Psoas muscle (tissue), 8 donors: ENCODE measurements around the gene B4GALT7. TPM values are rescaled to one million over a fixed set of nuclear protein-coding genes. Genes with fewer than 3 reads are reported as not detected.

Experiments
- ATAC-seq, 4 donors: fragments of 200-7000 bp; cut with Tn5 transposase; one replicate each; pipeline ENCODE4 v1.9.1; 2020; ENCODE audit warnings: moderate library complexity in 3 of 4, mild to moderate bottlenecking in 2 of 4
- DNase-seq, 2 donors: peaks; one replicate each; pipeline ENCODE4 v3.0.0-alpha.2; 2020
- H3K27ac ChIP-seq: fragments of 200-600 bp; one replicate; pipeline ENCODE4 v1.8.0; 2022
- H3K27me3 ChIP-seq, 3 donors: fragments of 200-600 bp in 1 of 3; one replicate each; pipeline versions ENCODE4 v1.6.1 to v1.8.0; 2013 to 2022; ENCODE audit warnings: low read length in 2 of 3, mild to moderate bottlenecking in 2 of 3, moderate library complexity in 1 of 3; ENCODE audit not compliant: insufficient read depth in 3 of 3
- H3K36me3 ChIP-seq, 2 donors: fragments of 200-600 bp in 1 of 2; one replicate each; pipeline versions ENCODE4 v1.6.1 to v1.8.0; 2013 to 2022; ENCODE audit warnings: low read depth in 1 of 2, mild to moderate bottlenecking in 1 of 2, moderate library complexity in 1 of 2; ENCODE audit not compliant: insufficient read depth in 1 of 2
- H3K4me1 ChIP-seq: fragments of 200-600 bp; one replicate; pipeline ENCODE4 v1.8.0; 2022
- H3K4me3 ChIP-seq: fragments of 200-600 bp; one replicate; pipeline ENCODE4 v1.8.0; 2022; ENCODE audit warnings: mild to moderate bottlenecking
- H3K9me3 ChIP-seq: fragments of 200-600 bp; one replicate; pipeline ENCODE4 v1.8.0; 2022
- WGBS, 3 donors: extraction: QIAGEN DNeasy Blood & Tissue Kit; methylation state at CpG; one replicate each; pipeline versions ENCODE4 v1.1.6 to v1.1.7; 2013; 5-methylcytosine and 5-hydroxymethylcytosine counted together
- intact Hi-C, 2 donors: fragments of 100-400 bp; cut with DNase I; formaldehyde crosslinking; loops; one replicate each; pipeline versions ENCODE4 v1.11.0 to v1.14.2; 2022
- polyA plus RNA-seq, 3 donors: library from polyadenylated mRNA; stranded (reverse); fragments of 200-250 nt; gene quantifications; one replicate each; pipeline ENCODE4 v1.2.3, GENCODE V29; 2013
- total RNA-seq, 4 donors: library from RNA; stranded (reverse); fragmentation: NEBNext Ultra II Directional in 2 of 4; extraction: Animal tissue kit (Norgen Biotek cat#: 25700) in 2 of 4; gene quantifications; one replicate each; pipeline versions ENCODE4 v1.2.1 to v1.2.4, GENCODE V29; 2021 to 2023
- TF ChIP-seq, protein P1 (sequence below): fragments of 200-600 bp; IDR thresholded peaks from one replicate; pipeline ENCODE4 v1.8.0; 2022; ENCODE audit warnings: antibody characterized with exemption
- donor health status: healthy with polysubstance abuse.
- donor health status: DM: no; HTN: no; CAD: no; lungs with moderate emphysema.
- donor health status: Bipolar disorder and iron deficiency.
- donor health status: healthy.
- donor health status: DM: yes; HTN: yes; CAD: no.
- donor health status: DM: no; HTN: no; CAD: no.
- donor health status: DM: no; HTN: no; CAD: no.
- donor health status: DM: yes; HTN: yes; CAD: no.

B4GALT7 gene
- total and polyA plus RNA-seq, 7 donors, result 12.7 to 23.1 (median 14.7) TPM

- H3K27ac ChIP-seq, result peak overlapping the region; percentile 84
- TF ChIP-seq, protein P1, sequence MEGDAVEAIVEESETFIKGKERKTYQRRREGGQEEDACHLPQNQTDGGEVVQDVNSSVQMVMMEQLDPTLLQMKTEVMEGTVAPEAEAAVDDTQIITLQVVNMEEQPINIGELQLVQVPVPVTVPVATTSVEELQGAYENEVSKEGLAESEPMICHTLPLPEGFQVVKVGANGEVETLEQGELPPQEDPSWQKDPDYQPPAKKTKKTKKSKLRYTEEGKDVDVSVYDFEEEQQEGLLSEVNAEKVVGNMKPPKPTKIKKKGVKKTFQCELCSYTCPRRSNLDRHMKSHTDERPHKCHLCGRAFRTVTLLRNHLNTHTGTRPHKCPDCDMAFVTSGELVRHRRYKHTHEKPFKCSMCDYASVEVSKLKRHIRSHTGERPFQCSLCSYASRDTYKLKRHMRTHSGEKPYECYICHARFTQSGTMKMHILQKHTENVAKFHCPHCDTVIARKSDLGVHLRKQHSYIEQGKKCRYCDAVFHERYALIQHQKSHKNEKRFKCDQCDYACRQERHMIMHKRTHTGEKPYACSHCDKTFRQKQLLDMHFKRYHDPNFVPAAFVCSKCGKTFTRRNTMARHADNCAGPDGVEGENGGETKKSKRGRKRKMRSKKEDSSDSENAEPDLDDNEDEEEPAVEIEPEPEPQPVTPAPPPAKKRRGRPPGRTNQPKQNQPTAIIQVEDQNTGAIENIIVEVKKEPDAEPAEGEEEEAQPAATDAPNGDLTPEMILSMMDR, result no peak
- DNase-seq (no peak), ATAC-seq (no peak)
- no peaks in the 10 kb centered on the region for H3K9me3 ChIP-seq
- intact Hi-C loops, result loop anchor here in 1 of 2 donors (10.0 kb wide), 1 partner anchor 47 kb away; no protein-coding TSS in a partner anchor
- 11 to 13% (median 12%) methylated on average over 8 of the region's 8 CpGs for WGBS, 3 donors
- H3K4me3 ChIP-seq, result peak overlapping the region; percentile 81
- H3K4me1 ChIP-seq, result peaks cover 10% of the 10 kb centered on the region
- H3K27me3 ChIP-seq, result peaks cover 0 to 16% (median 3%) of the 10 kb centered on the region in 3 donors
- peaks cover 15 to 36% of the 10 kb centered on the region in 2 donors for H3K36me3 ChIP-seq
Measured at GRCh38 chr5:177591690-177592009, 8.3 kb upstream of the B4GALT7 start.

DNA sequence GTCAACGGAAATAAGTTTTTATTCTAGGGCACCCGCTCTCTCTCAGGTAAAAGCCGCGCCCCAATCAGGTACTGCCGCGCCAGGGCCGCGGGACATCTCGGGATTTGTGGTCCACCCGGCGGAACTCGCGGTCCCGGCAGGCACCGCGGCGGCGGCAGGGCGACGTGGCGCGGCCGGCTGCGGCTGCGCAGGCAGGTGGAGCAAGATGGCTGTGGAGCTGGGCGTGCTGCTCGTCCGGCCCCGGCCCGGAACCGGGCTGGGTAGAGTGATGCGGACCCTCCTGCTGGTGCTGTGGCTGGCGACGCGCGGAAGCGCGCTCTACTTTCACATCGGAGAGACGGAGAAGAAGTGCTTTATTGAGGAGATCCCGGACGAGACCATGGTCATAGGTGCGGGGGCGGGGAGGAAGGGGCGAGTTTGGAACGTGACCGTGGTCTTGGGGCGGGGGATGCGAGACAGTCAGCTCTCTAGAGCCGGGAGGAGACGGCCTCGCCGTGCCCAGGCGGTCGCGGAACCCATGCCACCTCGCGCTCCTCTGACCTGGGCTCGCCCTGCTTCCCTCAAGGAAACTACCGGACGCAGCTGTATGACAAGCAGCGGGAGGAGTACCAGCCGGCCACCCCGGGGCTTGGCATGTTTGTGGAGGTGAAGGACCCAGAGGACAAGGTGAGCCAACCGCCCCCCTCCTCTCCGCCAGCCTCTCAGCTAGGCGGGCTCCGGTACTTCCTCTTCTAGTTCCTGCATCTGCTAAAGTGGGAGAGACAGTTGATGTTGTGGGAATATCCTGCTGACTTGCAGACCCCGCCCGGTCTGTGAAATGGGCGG lies 7.7 kb upstream of the B4GALT7 start, which contains the start of gene TMED9:
TMED9 (plus strand) TSS at position 194 of the 825 bp plus-strand sequence; CDS start at position 206, 12 bp downstream.
- 1% methylated on average over 60 to 71 of the region's 71 CpGs for WGBS, 3 donors
- intact Hi-C loops, result loop anchor here in 1 of 2 donors (10.0 kb wide), 1 partner anchor 47 kb away; no protein-coding TSS in a partner anchor

DNA sequence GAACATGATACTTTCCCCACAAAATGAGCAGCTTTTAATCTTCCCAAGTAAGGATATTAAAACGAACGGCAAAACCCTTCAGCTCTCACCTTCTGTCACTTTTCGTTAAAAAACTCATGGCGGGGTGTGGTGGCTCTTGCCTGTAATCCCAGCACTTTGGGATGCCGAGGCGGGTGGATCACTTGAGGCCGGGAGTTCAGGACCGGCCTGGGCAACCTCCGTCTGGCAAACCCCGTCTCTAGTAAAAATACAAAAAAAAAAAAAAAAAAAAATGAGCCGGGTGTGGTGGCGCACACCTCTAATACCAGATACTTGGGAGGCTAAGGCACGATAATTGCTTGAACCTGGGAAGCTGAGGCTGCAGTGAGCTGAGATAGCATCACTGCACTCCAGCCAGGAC lies 7.0 kb upstream of the B4GALT7 start:
- Histone ChIP-seq H3K9me3 (no peaks in the 10 kb centered on the region), H3K36me3 (peaks cover 15 to 38% of the 10 kb centered on the region in 2 donors), H3K4me3 (peak overlapping the region; percentile 81), H3K27me3 (peaks cover 0 to 16% (median under 1%) of the 10 kb centered on the region in 3 donors), H3K27ac (no peak overlapping the region), H3K4me1 (peaks cover 10% of the 10 kb centered on the region)
- WGBS, 3 donors, result 75 to 79% (median 77%) methylated on average over 13 of the region's 13 CpGs
- intact Hi-C loops, result loop anchor here in 1 of 2 donors (10.0 kb wide), 1 partner anchor 48 kb away; no protein-coding TSS in a partner anchor
- no peak for DNase-seq
- no peak for ATAC-seq
- TF ChIP-seq, protein P1, result no peak

More for the DNA sequence above, 7.7 kb upstream of the B4GALT7 start, which contains the start of gene TMED9:
- H3K36me3 ChIP-seq, result peaks cover 15 to 38% of the 10 kb centered on the region in 2 donors
- peaks cover 10% of the 10 kb centered on the region for H3K4me1 ChIP-seq
- peak within 1 kb of the TSS; percentile 84 for H3K27ac ChIP-seq
- H3K9me3 ChIP-seq, result no peaks in the 10 kb centered on the region
- ATAC-seq (peak; percentile 96 to 100 (median 98)), DNase-seq (peak; percentile 84 to 91)
- TF ChIP-seq, protein P1, result peak; percentile 13
- peaks cover 0 to 16% (median 3%) of the 10 kb centered on the region in 3 donors for H3K27me3 ChIP-seq
- H3K4me3 ChIP-seq, result peak within 1 kb of the TSS; percentile 81

- DNase-seq, result no peak
- Histone ChIP-seq H3K27ac (no peak overlapping the region), H3K4me3 (peak overlapping the region; percentile 81), H3K4me1 (peaks cover 10% of the 10 kb centered on the region), H3K9me3 (no peaks in the 10 kb centered on the region), H3K36me3 (peaks cover 15 to 38% of the 10 kb centered on the region in 2 donors), H3K27me3 (peaks cover 0 to 16% (median 0%) of the 10 kb centered on the region in 3 donors)
- TF ChIP-seq, protein P1, result no peak
- intact Hi-C loops, result loop anchor here in 1 of 2 donors (10.0 kb wide), 1 partner anchor 49 kb away; no protein-coding TSS in a partner anchor
- ATAC-seq, result no peak
- 82 to 90% (median 88%) methylated on average over 3 of the region's 3 CpGs for WGBS, 3 donors
Measured at GRCh38 chr5:177593511-177593910, 6.4 kb upstream of the B4GALT7 start.
